NCI-H524 treated with DMSO at 0.1 percent for 48 hours (cell line): Measurements from ENCODE around the gene USP46.

Source experiments
- DNase-seq: peaks from one replicate; lab custom pipeline; 2025; lab: John Stamatoyannopoulos, UW

The USP46 gene

GRCh38 chr4:52574036-52574435 is 85.1 kb downstream of the USP46 start:
- no peak for DNase-seq

- no peak for DNase-seq
These were observed 85.5 kb downstream of the USP46 start for GRCh38 chr4:52573551-52573950.

- no peak for DNase-seq
These were observed 86.1 kb downstream of the USP46 start for GRCh38 chr4:52572936-52573485.

- no peak for DNase-seq
These were observed 90.8 kb downstream of the USP46 start for GRCh38 chr4:52568351-52568750.

GRCh38 chr4:52566136-52567031 is 92.7 kb downstream of the USP46 start:
- no peak for DNase-seq

- DNase-seq = no peak
These were observed 98.2 kb downstream of the USP46 start for GRCh38 chr4:52560844-52561280.

GRCh38 chr4:52555356-52555716 is 103.8 kb downstream of the USP46 start:
- no peak for DNase-seq

GRCh38 chr4:52554612-52555355 is 104.3 kb downstream of the USP46 start:
- no peak for DNase-seq

GRCh38 chr4:52552778-52553177 is 106.3 kb downstream of the USP46 start:
- DNase-seq = no peak

GRCh38 chr4:52551487-52551886 is 107.6 kb downstream of the USP46 start:
- no peak for DNase-seq

GRCh38 chr4:52550186-52550585 is 108.9 kb downstream of the USP46 start:
- DNase-seq = no peak

- no peak for DNase-seq
These were observed 110.1 kb downstream of the USP46 start for GRCh38 chr4:52548818-52549570.

- no peak for DNase-seq
These were observed 112.7 kb downstream of the USP46 start for GRCh38 chr4:52546449-52546848.

- no peak for DNase-seq
These were observed 113.7 kb downstream of the USP46 start for GRCh38 chr4:52545099-52546069.
